Skeletal muscle satellite cell (primary cell): ENCODE measurements around the gene JCHAIN.
A peak's percentile ranks its signal among the peaks of the same experiment; 100 is the strongest.
"Not testable (repeated sequence)": the region's sequence is repeated elsewhere in the genome, so short reads cannot be mapped to it uniquely, and the experiment has no call there.

Experiments used
- H3K27me3 ChIP-seq: 2 replicates; pipeline ENCODE4 v1.7.0; 2013; ENCODE audit warnings: low read length; ENCODE audit not compliant: control insufficient read depth, insufficient read depth
- H3K36me3 ChIP-seq: 2 replicates; pipeline ENCODE4 v1.7.0; 2013; ENCODE audit warnings: mild to moderate bottlenecking, control low read depth, low read length; ENCODE audit not compliant: insufficient read depth
- H3K4me1 ChIP-seq: 2 replicates; pipeline ENCODE4 v1.7.0; 2013; ENCODE audit warnings: low read length; ENCODE audit not compliant: control insufficient read depth, insufficient read depth
- H3K4me2 ChIP-seq: 2 replicates; pipeline ENCODE4 v1.7.0; 2013; ENCODE audit warnings: mild to moderate bottlenecking, low read length
- H3K4me3 ChIP-seq: 2 replicates; pipeline ENCODE4 v1.7.0; 2013; ENCODE audit warnings: low read length
- H3K9ac ChIP-seq: 2 replicates; pipeline ENCODE4 v1.7.0; 2013; ENCODE audit warnings: mild to moderate bottlenecking, low read depth, low read length, moderate library complexity
- H3K9me3 ChIP-seq: replicated peaks from 2 replicates; pipeline ENCODE4 v1.7.0; 2013; ENCODE audit warnings: mild to moderate bottlenecking, control low read depth, low read length

The JCHAIN gene

GRCh38 chr4:70705183-70706043 is 39.1 kb upstream of the JCHAIN start:
- no peaks in the 10 kb centered on the region for H3K36me3 ChIP-seq
- H3K9me3 ChIP-seq: no peaks in the 10 kb centered on the region
- peak overlapping the region; percentile 93 for H3K9ac ChIP-seq
- peak overlapping the region; percentile 75 for H3K4me3 ChIP-seq
- H3K4me1 ChIP-seq: peaks cover 25% of the 10 kb centered on the region
- no peaks in the 10 kb centered on the region for H3K27me3 ChIP-seq
- H3K4me2 ChIP-seq: peak overlapping the region; percentile 84

GRCh38 chr4:70704931-70705182 is 38.5 kb upstream of the JCHAIN start:
- H3K36me3 ChIP-seq: no peaks in the 10 kb centered on the region
- H3K9me3 ChIP-seq: no peaks in the 10 kb centered on the region
- H3K4me3 ChIP-seq: peak overlapping the region; percentile 75
- H3K9ac ChIP-seq: peak overlapping the region; percentile 93
- peak overlapping the region; percentile 84 for H3K4me2 ChIP-seq
- H3K27me3 ChIP-seq: no peaks in the 10 kb centered on the region
- H3K4me1 ChIP-seq: peaks cover 25% of the 10 kb centered on the region

- peaks cover 25% of the 10 kb centered on the region for H3K4me1 ChIP-seq
- peak overlapping the region; percentile 93 for H3K9ac ChIP-seq
- no peaks in the 10 kb centered on the region for H3K36me3 ChIP-seq
- H3K4me3 ChIP-seq: peak overlapping the region; percentile 75
- H3K27me3 ChIP-seq: no peaks in the 10 kb centered on the region
- H3K4me2 ChIP-seq: peak overlapping the region; percentile 84
- no peaks in the 10 kb centered on the region for H3K9me3 ChIP-seq
Observed at GRCh38 chr4:70704215-70704930, 38.1 kb upstream of the JCHAIN start.

- Histone ChIP-seq H3K4me2 (peak overlapping the region; percentile 84), H3K36me3 (no peaks in the 10 kb centered on the region), H3K4me3 (peak overlapping the region; percentile 75), H3K9ac (peak overlapping the region; percentile 93), H3K27me3 (no peaks in the 10 kb centered on the region), H3K4me1 (peaks cover 25% of the 10 kb centered on the region), H3K9me3 (no peaks in the 10 kb centered on the region)
Observed at GRCh38 chr4:70703619-70704214, 37.4 kb upstream of the JCHAIN start.

- H3K4me1 ChIP-seq: peaks cover 25% of the 10 kb centered on the region
- H3K36me3 ChIP-seq, H3K4me2 ChIP-seq, H3K9ac ChIP-seq, H3K9me3 ChIP-seq, H3K4me3 ChIP-seq, H3K27me3 ChIP-seq: not testable (repeated sequence)
Observed at GRCh38 chr4:70702592-70702991, 36.3 kb upstream of the JCHAIN start.

- H3K4me3 ChIP-seq: no peak overlapping the region
- no peaks in the 10 kb centered on the region for H3K9me3 ChIP-seq
- H3K4me1 ChIP-seq: peaks cover 11% of the 10 kb centered on the region
- no peaks in the 10 kb centered on the region for H3K36me3 ChIP-seq
- no peak overlapping the region for H3K9ac ChIP-seq
- H3K27me3 ChIP-seq: no peaks in the 10 kb centered on the region
- no peak overlapping the region for H3K4me2 ChIP-seq
Observed at GRCh38 chr4:70701271-70701670, 35.0 kb upstream of the JCHAIN start.

- H3K36me3 ChIP-seq: no peaks in the 10 kb centered on the region
- H3K9ac ChIP-seq: no peak overlapping the region
- no peaks in the 10 kb centered on the region for H3K27me3 ChIP-seq
- H3K4me2 ChIP-seq: no peak overlapping the region
- H3K4me3 ChIP-seq: no peak overlapping the region
- no peaks in the 10 kb centered on the region for H3K9me3 ChIP-seq
- H3K4me1 ChIP-seq: peaks cover 11% of the 10 kb centered on the region
Observed at GRCh38 chr4:70700712-70701111, 34.4 kb upstream of the JCHAIN start.

- H3K9ac ChIP-seq, H3K36me3 ChIP-seq, H3K4me1 ChIP-seq, H3K27me3 ChIP-seq, H3K9me3 ChIP-seq, H3K4me3 ChIP-seq, H3K4me2 ChIP-seq: not testable (repeated sequence)
Observed at GRCh38 chr4:70698435-70698834, 32.1 kb upstream of the JCHAIN start.

GRCh38 chr4:70694633-70695032 is 28.3 kb upstream of the JCHAIN start:
- not testable (repeated sequence) for H3K9me3 ChIP-seq, H3K4me3 ChIP-seq, H3K9ac ChIP-seq, H3K4me2 ChIP-seq, H3K27me3 ChIP-seq
- peaks cover 12% of the 10 kb centered on the region for H3K4me1 ChIP-seq
- H3K36me3 ChIP-seq: peaks cover 12% of the 10 kb centered on the region

GRCh38 chr4:70691661-70692060 is 25.4 kb upstream of the JCHAIN start:
- peaks cover 22% of the 10 kb centered on the region for H3K4me1 ChIP-seq
- H3K9me3 ChIP-seq: no peaks in the 10 kb centered on the region
- H3K4me3 ChIP-seq: no peak overlapping the region
- H3K4me2 ChIP-seq: peak overlapping the region; percentile 42
- no peaks in the 10 kb centered on the region for H3K27me3 ChIP-seq
- peaks cover 13% of the 10 kb centered on the region for H3K36me3 ChIP-seq
- H3K9ac ChIP-seq: no peak overlapping the region

- Histone ChIP-seq H3K4me3 (peak overlapping the region; percentile 90), H3K9ac (peak overlapping the region; percentile 91), H3K4me2 (peak overlapping the region; percentile 93), H3K4me1 (peaks cover 22% of the 10 kb centered on the region), H3K9me3 (no peaks in the 10 kb centered on the region), H3K36me3 (peaks cover 13% of the 10 kb centered on the region), H3K27me3 (no peaks in the 10 kb centered on the region)
Observed at GRCh38 chr4:70688795-70689231, 22.5 kb upstream of the JCHAIN start.
